NCI-H2081 (cell line): ENCODE results near the gene ACSM5.
"Not testable (repeated sequence)": the region's sequence is repeated elsewhere in the genome, so short reads cannot be mapped to it uniquely, and the experiment has no call there.

ENCODE experiments used
- DNase-seq, 2 experiments: peaks; one replicate each; lab custom pipeline; 2025; lab: John Stamatoyannopoulos, UW

The ACSM5 gene

GRCh38 chr16:20398603-20399002, 10.7 kb upstream of the ACSM5 start:
- DNase-seq = no peak

- no peak for DNase-seq
Observed at GRCh38 chr16:20399185-20399584, 10.1 kb upstream of the ACSM5 start.

GRCh38 chr16:20401066-20401465, 8.3 kb upstream of the ACSM5 start:
- no peak for DNase-seq

DNA sequence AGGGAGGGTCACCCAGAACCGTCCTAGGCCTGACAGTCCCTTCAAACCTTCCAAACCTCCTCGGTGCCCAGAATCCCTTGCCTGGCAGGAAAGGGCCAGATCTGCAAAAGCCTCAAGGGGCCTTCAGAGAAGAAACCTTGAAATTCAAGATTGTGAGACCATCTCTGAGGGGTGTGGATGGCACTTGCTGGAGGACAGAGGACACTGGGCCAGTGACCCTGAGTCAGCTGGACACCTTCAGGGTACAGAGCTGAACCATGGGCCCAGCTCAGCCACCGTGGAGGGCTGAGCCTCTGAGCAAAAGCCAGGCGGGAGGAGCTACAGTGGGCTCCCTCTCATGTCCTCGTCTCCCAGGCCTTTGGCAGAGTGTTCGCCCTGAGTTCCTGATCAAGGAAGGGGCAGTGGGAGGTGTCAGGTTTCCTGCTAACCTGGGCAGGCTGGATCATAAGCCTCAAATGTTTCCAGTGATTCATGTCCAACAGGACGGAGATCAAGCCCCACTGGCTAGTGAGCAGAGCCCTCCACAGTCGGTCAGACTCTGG, 7.8 kb upstream of the ACSM5 start:
- DNase-seq = no peak

GRCh38 chr16:20402651-20403050, 6.7 kb upstream of the ACSM5 start:
- no peak for DNase-seq

- DNase-seq = no peak
Observed at GRCh38 chr16:20404637-20405036, 4.7 kb upstream of the ACSM5 start, which contains the start of gene PDILT. TSS of gene PDILT (minus strand) at chr16:20404737. CDS start at chr16:20399300, 5,437 bp downstream.

- DNase-seq = no peak
Observed at GRCh38 chr16:20410121-20410723, 888 bp downstream of the ACSM5 start.

DNA sequence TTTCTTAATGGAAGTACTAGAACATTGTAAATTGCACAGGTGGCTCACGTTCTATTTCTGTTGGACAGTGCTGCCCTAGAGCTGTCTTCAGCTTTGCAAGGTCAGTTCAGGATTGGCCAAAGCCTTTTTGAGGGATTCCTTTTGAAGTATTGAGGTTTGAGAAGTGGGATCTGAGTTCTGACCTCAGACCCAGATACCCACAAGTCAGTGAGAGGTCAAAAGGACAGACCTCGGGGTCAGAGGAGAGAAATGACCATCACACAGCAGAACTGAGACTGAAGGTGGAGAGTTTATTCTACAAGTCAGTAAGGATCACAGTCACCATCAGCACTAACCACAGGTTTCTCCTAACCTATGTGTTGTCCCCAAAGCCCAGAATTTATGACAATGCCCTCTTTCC, 1.7 kb downstream of the ACSM5 start:
- no peak for DNase-seq

DNA sequence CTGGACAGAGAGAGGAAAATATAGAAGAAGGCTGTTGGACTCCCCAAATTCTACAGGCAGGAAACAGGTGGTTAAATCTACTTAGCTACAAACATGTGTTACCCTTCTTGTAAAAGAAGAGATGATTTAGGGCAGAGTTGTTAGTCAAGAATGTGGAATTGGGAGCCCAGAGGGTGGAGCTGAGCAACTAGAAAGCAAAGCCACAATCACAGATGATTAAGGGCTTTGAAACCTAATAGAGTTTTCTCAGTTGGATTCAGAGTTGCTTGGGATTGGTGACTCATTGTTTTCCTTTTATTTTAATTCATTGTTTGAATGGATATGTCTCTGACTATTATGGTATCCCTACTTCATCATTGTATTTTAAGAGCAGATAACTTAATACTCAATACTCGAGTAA, 6.2 kb downstream of the ACSM5 start:
- no peak for DNase-seq

DNA sequence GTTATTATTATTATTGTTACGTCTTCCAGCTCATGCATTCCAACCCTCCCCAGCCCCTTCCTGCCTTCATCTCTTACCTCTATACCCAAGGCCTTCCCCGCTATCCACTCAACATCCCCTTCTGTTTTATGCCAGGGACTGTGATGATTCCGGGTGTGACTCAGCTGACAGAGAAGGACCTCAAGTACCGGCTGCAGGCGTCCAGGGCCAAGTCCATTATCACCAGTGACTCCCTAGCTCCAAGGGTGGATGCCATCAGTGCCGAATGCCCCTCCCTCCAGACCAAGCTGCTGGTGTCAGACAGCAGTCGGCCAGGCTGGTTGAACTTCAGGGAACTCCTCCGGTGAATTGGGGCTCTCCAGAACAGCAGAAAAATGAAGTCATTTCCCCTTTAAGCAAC, 9.8 kb downstream of the ACSM5 start:
- not testable (repeated sequence) for DNase-seq

GRCh38 chr16:20421748-20422147, 12.4 kb downstream of the ACSM5 start:
- not testable (repeated sequence) for DNase-seq

DNA sequence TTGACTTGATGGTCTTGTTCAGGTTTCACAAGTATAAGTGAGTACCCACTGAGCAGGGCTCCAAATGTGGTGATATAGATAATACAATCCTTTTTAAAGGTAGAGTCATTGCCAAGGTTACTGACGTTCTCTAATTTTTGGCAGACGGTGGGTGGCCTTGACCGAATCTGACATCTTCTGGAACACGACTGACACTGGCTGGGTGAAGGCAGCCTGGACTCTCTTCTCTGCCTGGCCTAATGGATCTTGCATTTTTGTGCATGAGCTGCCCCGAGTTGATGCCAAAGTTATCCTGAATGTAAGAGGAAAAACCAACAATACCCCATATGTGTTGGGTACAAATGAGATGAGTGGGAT, 14.4 kb downstream of the ACSM5 start:
- DNase-seq = not testable (repeated sequence)

- no peak for DNase-seq
Observed at GRCh38 chr16:20424129-20424866, 15.0 kb downstream of the ACSM5 start.

- DNase-seq = not testable (repeated sequence)
Observed at GRCh38 chr16:20427401-20427797, 18.1 kb downstream of the ACSM5 start.

DNA sequence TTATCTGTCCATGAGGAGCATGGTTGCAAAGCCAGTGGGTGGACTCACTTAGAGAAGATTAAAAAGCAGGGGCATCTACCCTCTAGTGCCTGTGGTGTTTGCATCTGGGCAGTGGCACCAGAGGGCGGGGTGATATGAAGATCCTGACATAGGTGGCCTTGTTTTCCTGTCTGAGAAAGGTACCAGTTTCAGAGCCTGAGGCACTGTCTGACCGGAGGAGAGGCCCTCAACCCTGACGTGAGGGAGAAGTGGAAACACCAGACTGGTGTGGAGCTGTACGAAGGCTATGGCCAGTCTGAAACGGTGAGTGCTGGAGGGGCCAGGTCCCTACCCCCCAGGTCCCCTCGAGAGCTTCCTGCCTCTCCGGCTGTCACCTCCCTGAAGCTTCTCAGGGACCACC, 20.2 kb downstream of the ACSM5 start:
- not testable (repeated sequence) for DNase-seq

- DNase-seq = not testable (repeated sequence)
Observed at GRCh38 chr16:20430480-20430879, 21.1 kb downstream of the ACSM5 start.

DNA sequence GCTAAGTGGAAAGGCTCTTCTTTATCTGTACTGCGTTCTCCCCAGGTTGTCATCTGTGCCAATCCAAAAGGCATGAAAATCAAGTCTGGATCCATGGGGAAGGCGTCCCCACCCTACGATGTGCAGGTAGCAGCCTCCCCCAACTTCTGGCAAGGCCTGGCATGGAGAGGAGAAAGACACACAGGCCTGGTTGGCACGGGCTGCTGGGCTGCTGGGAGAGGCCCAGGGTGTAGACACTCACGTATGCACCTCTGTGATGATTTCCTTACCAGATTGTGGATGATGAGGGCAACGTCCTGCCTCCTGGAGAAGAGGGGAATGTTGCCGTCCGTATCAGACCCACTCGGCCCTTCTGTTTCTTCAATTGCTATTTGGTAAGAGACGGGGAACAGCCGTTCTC, 21.6 kb downstream of the ACSM5 start:
- no peak for DNase-seq

DNA sequence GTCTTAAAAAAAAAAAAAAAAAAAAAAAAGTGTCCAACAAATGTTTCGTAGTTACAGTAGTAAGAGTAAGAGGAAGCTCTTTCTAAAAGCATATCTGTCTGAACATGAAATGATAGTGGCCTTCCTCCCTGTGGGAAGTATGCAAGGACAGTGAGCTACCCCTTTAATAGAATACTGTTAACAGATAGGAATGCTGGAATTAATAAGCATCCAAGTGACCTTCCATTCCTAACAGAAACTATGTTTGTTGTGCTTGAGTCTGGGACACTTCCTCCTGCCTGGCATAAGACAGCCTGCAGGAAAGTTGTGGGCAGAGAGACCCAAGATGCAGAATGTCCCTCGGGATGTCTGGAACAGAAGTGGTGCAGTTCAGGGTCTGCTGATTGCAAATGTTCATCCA, 29.6 kb downstream of the ACSM5 start:
- DNase-seq = not testable (repeated sequence)

GRCh38 chr16:20439820-20440231, 30.5 kb downstream of the ACSM5 start:
- not testable (repeated sequence) for DNase-seq

DNA sequence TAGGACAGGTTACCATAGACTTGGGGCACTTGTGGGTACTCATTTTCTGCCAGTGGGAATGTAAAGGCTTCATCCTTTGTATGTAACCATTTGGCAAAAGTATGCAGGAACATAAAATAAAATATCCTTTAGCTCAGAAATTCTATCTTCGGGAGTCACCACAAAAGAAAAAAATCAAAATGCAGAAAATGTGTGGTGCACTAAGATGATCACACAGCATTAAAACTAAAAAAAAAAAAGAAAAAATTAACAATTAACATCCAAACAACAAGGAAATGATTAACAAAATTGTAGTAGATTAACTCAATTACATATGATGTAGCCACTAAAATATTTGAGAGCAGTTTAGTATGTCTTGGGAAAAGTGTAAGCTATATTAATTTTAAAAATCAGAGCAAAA, 31.4 kb downstream of the ACSM5 start:
- not testable (repeated sequence) for DNase-seq

DNA sequence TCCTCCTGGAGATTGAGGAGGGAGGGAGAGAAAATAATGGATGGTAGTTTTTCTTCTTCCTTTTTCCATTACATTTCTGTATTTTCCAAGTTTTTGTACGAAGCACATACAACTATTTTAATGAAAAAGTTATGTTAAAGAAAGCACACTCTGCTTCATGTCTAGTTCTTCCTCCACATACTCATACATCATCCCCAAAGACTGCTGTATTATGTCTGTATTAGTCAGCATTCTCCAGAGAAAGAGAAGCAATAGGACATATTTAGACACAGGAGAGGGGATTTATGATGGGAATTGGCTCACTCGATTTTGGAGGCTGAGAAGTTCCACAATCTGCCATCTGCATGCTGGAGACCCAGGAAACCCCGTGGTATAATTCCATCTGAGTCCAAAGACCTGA, 31.9 kb downstream of the ACSM5 start:
- DNase-seq = no peak

DNA sequence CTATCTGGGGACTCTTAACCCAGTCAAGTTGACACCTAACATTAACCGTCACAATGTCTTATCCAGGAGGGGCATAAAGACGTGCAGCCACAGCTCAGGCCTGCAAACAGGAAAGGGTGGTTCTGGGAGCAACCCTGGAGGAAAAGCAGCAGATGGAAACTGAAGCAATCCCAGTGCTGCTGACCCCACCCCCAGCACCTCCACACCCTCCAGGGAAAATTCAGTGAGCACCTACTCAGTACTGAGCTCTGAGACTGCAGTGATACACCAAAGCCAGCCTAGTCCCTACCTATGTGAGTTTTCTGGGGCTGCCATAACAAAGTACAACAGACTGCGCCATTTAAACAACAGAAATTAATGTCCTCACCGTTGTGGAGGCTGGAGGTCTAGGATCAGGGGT, 32.5 kb downstream of the ACSM5 start:
- DNase-seq = not testable (repeated sequence)

- not testable (repeated sequence) for DNase-seq
Observed at GRCh38 chr16:20446652-20447393, 37.5 kb downstream of the ACSM5 start.
